ENCODE measurements around the gene EMCN.
"Not testable (repeated sequence)": the region's sequence is repeated elsewhere in the genome, so short reads cannot be mapped to it uniquely, and the experiment has no call there.

EMCN gene, protein sequence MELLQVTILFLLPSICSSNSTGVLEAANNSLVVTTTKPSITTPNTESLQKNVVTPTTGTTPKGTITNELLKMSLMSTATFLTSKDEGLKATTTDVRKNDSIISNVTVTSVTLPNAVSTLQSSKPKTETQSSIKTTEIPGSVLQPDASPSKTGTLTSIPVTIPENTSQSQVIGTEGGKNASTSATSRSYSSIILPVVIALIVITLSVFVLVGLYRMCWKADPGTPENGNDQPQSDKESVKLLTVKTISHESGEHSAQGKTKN

DNA sequence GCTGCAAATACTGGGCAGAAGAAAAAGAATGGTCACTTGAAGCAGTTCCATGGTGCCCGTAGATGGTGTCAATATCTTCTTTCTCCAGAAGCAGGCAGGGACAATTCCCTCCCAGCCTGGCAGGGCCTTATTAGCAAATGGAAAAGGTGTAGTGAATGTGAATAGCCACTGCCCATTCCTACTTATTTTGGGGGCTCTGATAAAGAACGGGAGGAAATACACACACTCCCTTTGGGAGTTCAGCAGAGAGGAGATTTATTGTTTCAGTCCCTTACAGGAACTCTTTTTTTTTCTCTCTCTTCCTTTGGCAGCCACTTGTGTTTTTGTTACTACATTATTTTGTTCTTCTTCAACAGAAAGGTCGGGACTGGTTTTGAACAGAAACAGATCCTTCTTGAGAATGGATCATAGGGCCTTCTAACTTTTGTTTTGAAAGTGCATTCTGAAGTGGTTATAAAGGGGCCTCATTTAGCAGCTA, at the start of gene EMCN:
EMCN (minus strand) TSS at position 159 of the 478 bp plus-strand sequence; CDS start at position 51, 108 bp downstream.
- no peak for DNase-seq

DNA sequence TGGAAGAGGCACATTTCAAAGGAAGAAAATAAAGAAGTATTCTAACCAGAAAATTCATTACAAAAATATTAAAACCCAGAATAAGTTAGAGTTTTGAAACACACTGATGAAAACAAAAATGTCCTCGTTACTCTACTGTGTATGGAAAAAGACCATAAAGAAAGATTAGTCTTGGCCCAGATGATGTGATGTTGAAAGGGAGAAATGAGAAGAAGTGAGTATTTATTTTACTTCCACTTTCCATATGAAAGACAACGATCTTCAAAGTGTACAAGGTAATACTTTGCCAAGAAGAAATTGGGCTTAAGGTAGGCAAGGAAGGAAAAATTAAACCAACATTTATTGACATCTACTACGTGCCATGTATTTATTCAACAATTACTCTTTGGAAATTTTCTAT, 48.6 kb upstream of the EMCN start:
- DNase-seq, result no peak

DNA sequence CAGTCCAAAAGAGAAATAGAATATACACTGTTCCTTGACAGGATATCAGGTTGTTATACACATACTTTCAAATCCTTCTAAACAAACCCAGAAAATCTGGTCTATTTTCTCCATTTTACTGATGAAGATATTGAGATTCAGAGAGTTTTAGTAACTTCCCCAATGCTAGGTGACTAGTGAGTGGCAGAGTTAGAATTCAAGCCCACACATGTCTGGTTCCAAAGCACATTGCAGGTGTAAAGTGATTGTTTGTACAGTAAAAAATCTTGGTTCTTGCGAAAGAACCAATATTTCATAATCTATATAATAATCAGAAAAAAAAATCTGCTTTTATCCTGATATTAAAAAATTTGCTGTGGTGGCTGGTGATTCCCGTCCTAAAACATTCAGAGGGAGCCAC, 39.5 kb upstream of the EMCN start:
- no peak for DNase-seq

DNA sequence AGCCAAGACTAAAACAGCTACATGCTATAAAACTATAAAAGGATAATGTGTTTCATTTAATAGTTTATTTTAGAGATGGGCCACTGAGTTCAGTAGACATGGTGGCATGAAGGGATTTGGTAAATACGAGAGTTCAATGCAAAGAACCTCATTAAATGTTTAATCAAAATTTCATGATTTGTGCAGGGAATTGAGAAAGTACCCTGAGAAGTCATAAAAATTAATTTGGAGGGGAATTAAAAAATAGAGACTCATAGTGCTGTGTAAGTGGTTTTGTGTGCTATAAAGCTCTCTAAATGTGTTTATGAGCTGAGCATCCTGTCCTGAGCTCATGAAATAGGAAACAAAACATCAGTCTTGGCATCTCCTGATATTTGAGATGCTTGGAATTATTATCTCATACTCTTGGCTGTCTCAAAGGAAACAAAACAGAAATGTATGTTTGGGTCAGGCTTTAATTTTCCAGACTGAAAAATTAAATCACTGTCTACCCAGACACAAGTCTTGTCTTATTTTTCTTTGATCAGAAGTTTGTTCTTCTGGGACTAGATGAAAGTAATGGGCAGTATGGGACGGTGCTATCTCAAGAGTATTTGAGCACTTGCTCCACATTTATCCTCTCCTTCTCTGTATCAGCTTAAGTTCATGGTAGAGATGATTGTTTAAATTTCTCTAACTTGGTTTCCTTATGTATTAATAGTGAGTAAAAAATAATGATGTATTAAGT, 38.0 kb upstream of the EMCN start:
- DNase-seq, result no peak

DNA sequence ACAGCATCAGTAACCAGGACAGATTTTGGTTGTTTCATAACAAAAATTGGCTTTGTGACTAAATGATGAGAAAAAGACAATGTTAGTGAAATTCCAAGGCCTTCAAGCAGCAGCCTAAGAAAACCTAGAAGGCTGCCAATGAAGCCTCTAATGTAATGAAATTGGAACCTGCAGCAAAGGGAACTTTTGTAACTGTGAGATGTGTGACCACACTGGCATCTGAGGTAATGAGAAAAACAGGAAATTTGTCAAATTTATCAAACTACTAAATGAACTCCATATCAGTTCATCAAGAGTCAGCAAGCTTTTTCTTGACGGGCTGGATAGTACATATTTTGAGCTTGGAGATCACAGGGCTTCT, 30.4 kb upstream of the EMCN start:
- no peak for DNase-seq

DNA sequence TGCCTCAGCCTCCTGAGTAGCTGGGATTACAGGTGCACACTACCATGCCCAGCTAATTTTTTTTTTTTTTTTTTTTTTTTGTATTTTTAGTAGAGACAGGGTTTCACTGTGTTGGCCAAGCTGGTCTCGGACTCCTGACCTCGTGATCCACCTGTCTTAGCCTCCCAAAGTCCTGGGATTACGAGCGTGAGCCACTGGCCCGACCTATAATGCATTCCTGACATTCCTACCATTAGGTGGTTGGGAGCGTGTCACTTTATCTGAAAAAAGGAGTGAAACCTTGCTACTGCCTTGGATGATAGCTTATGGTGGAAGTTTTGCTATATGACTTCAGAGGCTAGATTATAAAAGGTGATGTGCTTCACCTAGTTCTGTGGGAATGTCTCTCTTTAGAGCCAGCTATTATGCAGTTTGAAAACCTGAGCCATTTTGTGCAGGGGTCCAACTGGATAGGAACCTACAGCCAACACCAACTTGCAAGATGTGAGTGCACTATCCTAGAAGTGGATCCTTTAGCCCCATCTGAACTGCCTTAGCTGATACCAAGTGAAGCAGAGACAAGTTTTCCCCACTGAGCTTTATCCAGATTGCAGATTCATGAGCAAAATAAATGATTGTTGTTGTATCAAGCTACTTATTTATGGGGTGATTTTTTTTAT, 29.8 kb upstream of the EMCN start:
- no peak for DNase-seq

DNA sequence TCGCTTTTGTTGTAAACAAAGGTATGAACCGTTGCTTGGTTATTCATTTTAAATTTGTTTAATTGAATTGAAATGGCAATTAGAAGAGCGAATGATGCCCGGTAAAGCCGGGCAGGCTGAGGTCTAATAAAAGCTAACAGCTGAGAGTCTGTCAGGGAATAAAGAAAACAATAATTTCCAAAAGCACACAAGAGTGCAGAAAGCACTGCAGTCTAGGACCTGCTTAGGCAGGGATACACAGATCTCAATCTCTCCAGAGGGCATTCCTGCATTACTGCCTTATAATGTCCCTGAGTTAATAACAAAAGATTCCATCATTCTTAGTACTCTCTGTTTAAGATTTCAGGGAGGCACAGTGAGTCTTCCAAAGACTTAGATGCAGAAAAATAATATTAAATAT, 27.6 kb upstream of the EMCN start:
- no peak for DNase-seq

DNA sequence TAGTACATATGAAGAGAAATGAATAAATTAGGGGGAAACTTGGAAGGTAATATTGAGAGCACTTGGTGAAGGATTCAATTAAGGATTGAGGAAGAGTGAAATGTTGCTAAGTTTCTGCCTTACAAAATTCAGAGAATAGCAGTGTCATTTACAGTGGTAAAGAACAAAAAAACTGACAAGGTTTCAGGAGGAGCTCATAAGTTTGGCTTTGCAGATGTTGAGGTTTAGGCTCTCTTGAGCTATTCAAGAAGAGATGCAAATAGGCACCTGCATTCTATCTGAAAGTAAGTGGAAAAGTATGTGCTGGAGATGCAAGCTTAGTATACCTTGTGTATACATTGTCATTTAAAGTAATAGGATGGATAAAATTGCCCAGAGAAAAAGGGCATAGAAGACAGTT, 22.3 kb upstream of the EMCN start:
- no peak for DNase-seq

DNA sequence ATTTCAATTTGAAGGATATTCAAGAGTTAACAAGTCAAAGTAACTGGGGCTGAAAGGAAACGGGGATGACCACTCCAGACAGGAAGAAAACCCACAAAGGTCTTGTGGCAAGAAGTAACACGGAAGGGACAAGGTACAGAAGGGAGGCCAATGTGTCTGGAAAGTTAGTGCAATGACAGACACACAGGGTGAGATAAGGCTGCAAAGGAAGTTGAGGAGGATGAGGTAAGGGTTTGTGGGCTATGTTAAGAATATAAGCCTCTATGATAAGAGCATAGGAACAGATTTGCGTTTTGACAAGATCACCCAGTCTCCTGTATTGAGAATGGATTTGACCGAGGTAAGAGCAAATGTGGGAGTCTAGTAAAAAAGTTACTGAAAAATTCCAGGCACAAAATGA, 21.9 kb upstream of the EMCN start:
- no peak for DNase-seq

DNA sequence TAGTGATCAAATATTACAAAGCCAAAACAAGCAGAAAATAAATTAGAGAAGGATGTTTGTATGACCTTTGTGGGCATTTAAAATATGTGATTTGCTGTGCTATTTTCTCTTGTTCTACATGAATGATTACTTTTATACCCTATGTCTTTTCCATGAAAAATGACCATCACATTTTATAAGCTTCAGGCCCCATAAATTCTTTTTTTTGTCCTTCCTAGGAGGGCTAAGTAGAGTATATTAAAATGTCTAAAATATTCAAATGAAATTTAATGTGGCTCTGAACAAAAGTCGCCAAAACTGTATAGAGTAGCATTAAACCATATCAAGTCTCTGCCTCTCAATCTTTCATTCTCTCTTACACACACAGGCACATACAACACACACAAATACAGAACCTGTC, 15.9 kb upstream of the EMCN start:
- no peak for DNase-seq

DNA sequence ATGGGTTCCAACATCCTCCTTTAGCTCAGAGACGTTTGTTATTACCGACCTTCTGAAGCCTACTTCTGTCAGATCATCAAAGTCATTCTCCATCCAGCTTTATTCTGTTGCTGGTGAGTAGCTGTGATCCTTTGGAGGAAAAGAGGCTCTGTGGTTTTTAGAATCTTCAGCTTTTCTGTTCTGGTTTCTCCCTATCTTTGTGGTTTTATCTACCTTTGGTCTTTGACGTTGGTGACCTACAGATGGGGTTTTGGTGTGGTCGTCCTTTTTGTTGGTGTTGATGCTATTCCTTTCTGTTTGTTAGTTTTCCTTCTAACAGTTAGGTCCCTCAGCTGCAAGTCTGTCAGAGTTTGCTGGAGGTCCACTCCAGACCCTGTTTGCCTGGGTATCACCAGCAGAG, 12.3 kb upstream of the EMCN start:
- DNase-seq, result not testable (repeated sequence)

DNA sequence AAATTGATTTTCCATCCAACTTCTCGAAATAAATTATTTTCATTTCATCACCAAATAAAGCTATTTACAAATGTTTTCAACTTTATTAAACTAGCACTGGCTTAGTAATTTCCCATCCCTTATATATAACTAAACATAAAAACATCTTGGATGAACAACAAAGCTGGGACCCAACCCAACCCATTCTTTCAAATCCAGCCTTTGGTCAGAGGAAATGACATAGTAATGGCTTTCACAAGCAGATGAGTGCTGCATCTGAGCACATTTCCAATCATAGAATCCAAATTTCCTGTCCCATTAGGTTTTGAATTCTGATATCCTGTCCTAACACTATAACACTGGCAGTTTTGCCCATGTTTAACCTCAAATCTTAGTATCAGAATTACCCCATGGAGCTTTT, 7.9 kb upstream of the EMCN start:
- DNase-seq, result no peak

DNA sequence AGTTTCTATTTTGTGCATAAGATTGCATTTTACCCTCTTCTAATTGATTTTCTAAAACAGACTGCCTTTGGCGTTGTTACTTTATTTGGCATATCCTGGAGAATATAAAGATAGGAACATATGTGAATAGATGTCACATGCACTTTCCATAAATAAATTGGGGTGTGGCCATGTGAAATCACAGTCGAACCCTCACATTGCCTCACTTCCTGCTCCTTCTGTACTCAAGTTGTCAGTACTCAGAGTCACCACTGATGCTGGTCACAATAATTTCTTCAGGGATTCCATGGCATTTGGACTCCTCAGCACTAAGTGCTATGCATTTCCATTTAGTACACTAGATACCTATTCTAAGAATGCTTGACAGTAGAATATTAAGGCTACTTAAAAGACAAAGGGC, 1.4 kb upstream of the EMCN start:
- DNase-seq, result no peak

DNA sequence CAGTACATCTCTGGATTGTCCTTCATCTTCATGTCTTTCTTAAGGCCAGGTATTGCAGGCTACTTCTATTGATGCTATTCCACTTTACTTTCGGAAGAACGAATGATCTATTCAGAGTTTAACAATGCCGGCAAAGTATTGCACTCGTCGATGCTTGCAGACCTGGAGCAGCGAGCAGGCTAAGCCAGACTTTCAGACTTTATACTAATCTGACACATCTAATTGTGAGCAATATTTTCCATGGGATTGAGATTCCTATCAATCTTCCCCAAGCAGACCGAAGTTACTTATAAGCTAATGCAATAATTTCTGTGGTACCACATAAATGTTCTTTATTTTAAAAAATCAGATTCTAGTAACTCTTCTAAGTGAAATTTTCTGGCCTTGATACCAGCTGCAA, 1.6 kb downstream of the EMCN start:
- no peak for DNase-seq

DNA sequence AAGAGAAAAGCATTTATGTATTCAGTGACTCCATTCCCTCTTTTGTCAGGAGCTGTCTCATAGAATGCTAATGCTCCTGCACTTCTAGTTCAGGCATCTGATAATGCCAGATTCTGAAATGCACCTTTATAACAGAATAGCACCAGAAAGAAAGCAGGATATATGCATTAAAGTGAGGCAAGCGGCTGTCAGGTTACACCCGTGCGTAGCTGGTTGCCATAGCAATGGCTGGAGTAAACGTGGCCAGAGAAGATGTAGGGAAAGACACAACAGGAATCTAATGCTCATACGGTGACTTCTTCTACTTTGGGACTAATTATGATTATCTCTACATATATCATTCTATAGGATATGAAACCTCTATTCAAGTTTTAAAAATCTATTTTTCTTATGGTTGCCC, 5.9 kb downstream of the EMCN start:
- no peak for DNase-seq

DNA sequence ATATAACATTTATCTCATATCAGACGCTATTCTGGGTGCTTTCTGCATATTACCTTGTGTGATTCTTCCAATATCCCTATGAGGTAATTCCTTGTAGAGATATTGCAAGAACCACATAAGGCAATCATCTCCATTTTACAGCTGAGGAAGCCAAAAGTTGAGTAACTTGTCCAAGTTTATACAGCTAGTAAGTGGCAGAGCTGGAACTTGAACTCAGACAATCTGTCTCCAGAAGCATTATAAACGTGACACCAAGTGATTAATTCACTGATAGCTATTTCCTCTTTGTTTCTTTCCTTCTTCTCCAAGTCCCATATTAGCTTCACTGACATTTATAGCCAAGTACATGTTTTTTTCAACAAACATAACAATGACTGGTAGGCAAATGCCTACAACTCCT, 7.3 kb downstream of the EMCN start:
- no peak for DNase-seq

DNA sequence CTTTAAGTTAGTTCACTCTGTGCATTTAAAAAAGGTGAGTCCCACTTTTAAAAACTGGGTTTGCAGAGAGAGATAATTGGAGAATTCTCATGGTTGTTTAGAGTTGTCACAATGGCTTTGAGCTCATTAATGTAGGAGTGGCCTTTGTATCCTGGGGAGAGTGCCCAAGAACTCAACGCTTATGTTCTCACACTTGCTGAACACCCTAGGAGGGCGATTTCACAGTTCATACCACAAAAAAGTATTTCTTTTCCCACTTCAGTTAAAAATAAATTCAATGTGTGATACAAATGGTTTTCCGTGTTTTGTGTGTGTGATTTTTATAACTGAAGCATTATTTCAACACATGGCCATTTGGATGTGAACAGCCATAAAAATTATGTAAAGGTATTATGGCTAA, 8.4 kb downstream of the EMCN start:
- no peak for DNase-seq

DNA sequence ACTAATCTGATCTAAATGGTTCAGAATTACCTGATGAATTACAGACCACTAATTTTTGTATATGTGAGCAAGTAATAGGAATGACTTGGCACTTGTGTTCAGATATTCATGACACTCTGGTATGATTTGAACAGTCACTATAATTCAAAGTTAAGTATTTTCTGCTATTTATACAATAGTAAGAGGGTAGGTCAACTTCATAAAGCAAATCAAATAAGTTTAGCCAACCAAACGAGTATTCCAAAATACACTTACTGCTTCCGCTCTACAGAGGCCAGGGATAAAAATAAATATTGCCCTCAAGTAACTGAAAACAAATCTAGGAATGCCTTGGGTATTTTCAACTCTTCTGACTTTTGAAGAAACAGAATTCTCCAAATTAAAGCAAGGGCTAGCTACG, 9.1 kb downstream of the EMCN start:
- no peak for DNase-seq

DNA sequence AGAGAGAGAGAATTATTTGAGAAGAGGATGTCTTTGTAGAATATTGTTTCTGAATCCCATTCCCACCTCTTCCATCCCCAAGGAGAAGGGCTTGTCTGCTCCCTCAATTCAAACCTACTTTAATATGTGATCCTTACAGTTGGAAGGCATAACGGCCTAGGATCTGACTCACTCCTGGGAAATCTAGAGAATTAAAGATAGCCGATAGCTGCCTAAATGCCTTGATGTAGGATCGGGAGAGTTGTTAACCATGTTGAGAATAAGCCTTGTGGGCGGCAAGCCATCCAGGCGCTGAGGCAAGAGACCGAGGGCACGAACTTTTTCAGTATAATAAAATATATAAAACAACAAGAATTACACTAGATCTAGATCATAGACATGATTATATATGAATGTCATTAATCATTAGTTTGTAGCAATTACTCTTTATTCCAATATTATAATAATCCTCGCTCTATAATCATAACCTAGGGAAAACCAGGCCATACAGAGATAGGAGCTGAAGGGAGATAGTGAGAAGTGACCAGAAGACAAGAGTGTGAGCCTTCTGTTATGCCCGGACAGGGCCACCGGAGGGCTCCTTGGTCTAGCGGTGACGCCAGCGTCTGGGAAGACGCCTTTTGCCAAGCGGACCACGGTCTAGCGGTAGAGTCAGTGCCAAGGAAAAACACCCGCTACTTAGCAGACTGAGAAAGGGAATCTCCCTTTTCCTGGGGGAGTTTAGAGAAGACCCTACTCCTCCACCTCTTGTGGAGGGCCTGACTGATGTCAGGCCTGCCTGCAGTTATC, 13.5 kb downstream of the EMCN start:
- DNase-seq, result no peak

DNA sequence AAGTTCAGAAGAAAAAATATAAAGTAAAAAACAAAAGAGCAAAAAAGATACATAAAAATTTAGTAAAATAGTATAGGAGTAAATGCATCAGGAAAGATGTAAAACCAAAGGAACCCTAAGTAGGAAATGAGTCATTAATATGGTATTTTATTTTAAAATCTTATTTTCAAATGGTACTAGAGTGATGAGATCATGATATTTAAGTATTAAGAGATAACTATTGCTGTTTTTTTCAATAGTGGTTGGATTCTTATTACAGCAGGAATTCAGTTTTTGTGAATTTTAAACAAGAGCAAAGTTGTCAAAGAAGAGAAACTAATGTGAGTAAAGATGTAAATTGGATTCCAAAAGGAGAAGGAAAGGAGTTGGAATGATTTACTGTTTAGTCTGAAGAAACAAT, 20.0 kb downstream of the EMCN start:
- DNase-seq, result no peak

DNA sequence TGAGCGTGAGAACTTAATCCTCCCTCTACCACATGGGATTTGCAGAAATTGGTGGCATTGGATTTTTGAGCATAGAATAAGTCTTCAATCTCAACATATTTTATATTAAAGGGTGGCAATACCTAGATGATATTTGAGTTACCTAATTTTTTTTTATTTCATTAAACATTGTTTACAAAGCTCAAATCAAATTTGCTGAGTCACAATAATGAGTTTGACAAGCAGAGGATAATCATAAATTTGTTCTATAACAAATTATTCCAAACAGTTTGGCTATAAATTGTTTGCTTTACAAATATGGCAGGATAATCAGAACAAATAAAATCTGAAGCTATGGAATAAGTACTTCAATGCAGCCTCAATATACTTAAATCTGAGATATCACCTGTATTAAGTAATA, 22.7 kb downstream of the EMCN start:
- no peak for DNase-seq

DNA sequence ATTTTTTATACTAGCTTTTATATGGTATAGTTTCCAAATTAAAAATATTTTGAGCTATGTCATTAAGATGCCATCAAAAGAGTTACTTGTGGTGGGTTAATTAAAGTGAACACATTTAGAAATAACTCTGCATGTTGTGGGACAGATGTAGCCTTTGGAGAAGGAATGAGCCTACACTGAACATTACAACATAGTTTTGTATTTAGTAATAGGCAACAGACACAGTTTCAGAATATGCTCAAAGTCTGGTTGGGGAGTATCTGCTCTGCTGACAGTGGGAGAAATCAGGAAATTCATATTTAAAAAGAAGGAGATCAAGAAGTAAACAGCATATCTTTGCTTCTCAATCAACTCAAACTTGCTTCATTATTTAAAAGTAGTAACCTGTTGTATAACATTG, 23.7 kb downstream of the EMCN start:
- no peak for DNase-seq

DNA sequence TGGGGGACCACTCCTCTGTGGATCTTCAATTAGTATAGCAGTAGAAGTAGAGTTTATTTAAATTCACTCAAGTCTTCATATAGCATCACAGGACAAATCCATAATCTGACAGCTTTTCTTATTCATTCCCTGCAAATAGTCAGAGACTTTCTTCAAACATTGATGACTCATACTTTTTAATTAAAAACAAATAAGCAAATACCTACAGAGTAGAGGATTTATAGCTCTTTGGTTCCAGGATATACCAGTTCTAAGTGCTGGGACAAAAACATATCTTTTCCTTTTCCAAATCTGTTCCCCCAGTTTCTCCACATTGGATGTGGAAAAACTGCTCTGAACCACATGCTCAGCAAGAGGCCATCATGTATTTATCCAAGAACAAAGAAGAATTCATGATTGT, 24.1 kb downstream of the EMCN start:
- no peak for DNase-seq

DNA sequence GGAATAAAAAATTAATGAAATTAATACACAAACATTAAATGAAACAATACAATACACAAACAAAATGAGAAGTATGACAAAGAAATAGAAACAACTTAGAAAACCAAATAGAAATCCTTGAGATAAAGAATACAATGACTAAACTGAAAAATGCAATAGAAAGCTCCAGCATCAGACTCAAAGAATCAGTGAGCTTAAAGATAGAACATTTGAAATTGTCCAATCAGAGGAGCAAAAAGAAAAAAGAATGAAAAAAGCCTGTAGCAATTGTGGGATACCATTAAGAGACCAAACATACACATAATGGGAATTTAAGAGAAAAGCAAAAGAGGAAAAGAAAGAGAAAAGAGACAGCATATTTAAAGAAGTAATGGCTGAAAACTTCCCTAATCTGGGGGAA, 25.7 kb downstream of the EMCN start:
- no peak for DNase-seq

Measured in SW 1271 (cell line).